ENCODE data around the gene HSPA8.
"Not testable (repeated sequence)": the region's sequence is repeated elsewhere in the genome, so short reads cannot be mapped to it uniquely, and the experiment has no call there.

HSPA8 gene

GRCh38 chr11:123061403-123062157, at the start of gene HSPA8:
TSS of gene HSPA8 (minus strand) at chr11:123062136. CDS start at chr11:123061324, 812 bp downstream.
- peak; percentile 45 for DNase-seq (ENCODE audit: low read depth)

- no peak for DNase-seq (ENCODE audit: low read depth)
Observed at GRCh38 chr11:123111465-123111864, 49.5 kb upstream of the HSPA8 start.

- DNase-seq (ENCODE audit: low read depth), result no peak
Observed at GRCh38 chr11:123110397-123110796, 48.5 kb upstream of the HSPA8 start.

- DNase-seq (ENCODE audit: low read depth), result no peak
Observed at GRCh38 chr11:123107945-123108495, 46.1 kb upstream of the HSPA8 start.

- no peak for DNase-seq (ENCODE audit: low read depth)
Observed at GRCh38 chr11:123104697-123105096, 42.8 kb upstream of the HSPA8 start.

- DNase-seq (ENCODE audit: low read depth), result no peak
Observed at GRCh38 chr11:123103326-123103980, 41.5 kb upstream of the HSPA8 start.

- no peak for DNase-seq (ENCODE audit: low read depth)
Observed at GRCh38 chr11:123100379-123101085, 38.6 kb upstream of the HSPA8 start.

GRCh38 chr11:123098990-123099389, 37.1 kb upstream of the HSPA8 start:
- DNase-seq (ENCODE audit: low read depth), result no peak

- no peak for DNase-seq (ENCODE audit: low read depth)
Observed at GRCh38 chr11:123093739-123094138, 31.8 kb upstream of the HSPA8 start.

- DNase-seq (ENCODE audit: low read depth), result no peak
Observed at GRCh38 chr11:123091506-123091905, 29.6 kb upstream of the HSPA8 start.

GRCh38 chr11:123090168-123090567, 28.2 kb upstream of the HSPA8 start:
- not testable (repeated sequence) for DNase-seq (ENCODE audit: low read depth)

- DNase-seq (ENCODE audit: low read depth), result not testable (repeated sequence)
Observed at GRCh38 chr11:123088896-123089295, 27.0 kb upstream of the HSPA8 start.

GRCh38 chr11:123087657-123088056, 25.7 kb upstream of the HSPA8 start:
- not testable (repeated sequence) for DNase-seq (ENCODE audit: low read depth)

GRCh38 chr11:123086305-123086704, 24.4 kb upstream of the HSPA8 start:
- DNase-seq (ENCODE audit: low read depth), result no peak

- no peak for DNase-seq (ENCODE audit: low read depth)
Observed at GRCh38 chr11:123085497-123085896, 23.6 kb upstream of the HSPA8 start.

- no peak for DNase-seq (ENCODE audit: low read depth)
Observed at GRCh38 chr11:123084454-123084853, 22.5 kb upstream of the HSPA8 start.

- peak; percentile 64 for DNase-seq (ENCODE audit: low read depth)
Observed at GRCh38 chr11:123083623-123084029, 21.7 kb upstream of the HSPA8 start.

- DNase-seq (ENCODE audit: low read depth), result no peak
Observed at GRCh38 chr11:123082977-123083376, 21.0 kb upstream of the HSPA8 start.

GRCh38 chr11:123080015-123080414, 18.1 kb upstream of the HSPA8 start:
- DNase-seq (ENCODE audit: low read depth), result no peak

GRCh38 chr11:123076484-123076883, 14.5 kb upstream of the HSPA8 start:
- DNase-seq (ENCODE audit: low read depth), result no peak

- DNase-seq (ENCODE audit: low read depth), result no peak
Observed at GRCh38 chr11:123073343-123074057, 11.6 kb upstream of the HSPA8 start.

- DNase-seq (ENCODE audit: low read depth), result no peak
Observed at GRCh38 chr11:123072762-123073161, 10.8 kb upstream of the HSPA8 start.
